ENCODE measurements around the gene CASZ1. TPM values are rescaled to one million over a fixed set of nuclear protein-coding genes. Genes with fewer than 3 reads are reported as not detected.

Gene CASZ1
- total RNA-seq, 1 donor from 2014 or later, result 4.0 TPM

- TF ChIP-seq EZH2 (IDR thresholded peaks at IDR 0.05; ENCODE audit: insufficient read depth, low read length), result no peak
- H3K27ac Mint-ChIP-seq (ENCODE audit: unreplicated experiment), result no peak overlapping the region
- FAIRE-seq, result no peak
Measured at GRCh38 chr1:10681296-10682107, 114.9 kb downstream of the CASZ1 start.

GRCh38 chr1:10680487-10680886, 116.0 kb downstream of the CASZ1 start:
- H3K4me3 Mint-ChIP-seq (ENCODE audit: unreplicated experiment), result no peak overlapping the region
- no peak for FAIRE-seq
- H3K27ac Mint-ChIP-seq (ENCODE audit: unreplicated experiment), result no peak overlapping the region
- no peak overlapping the region for H3K9ac ChIP-seq (ENCODE audit: low read length)
- no peaks in the 10 kb centered on the region for H3K36me3 Mint-ChIP-seq (ENCODE audit: low read depth, unreplicated experiment)
- H3K4me1 Mint-ChIP-seq (ENCODE audit: low read depth, unreplicated experiment), result peaks cover 16% of the 10 kb centered on the region
- no peaks in the 10 kb centered on the region for H3K79me2 ChIP-seq (ENCODE audit: insufficient read depth, low read length)
- no peaks in the 10 kb centered on the region for H3K4me1 ChIP-seq (ENCODE audit: insufficient read depth, low read length)
- H3K27me3 ChIP-seq (ENCODE audit: insufficient read depth, low read length), result no peaks in the 10 kb centered on the region
- no peaks in the 10 kb centered on the region for H3K36me3 ChIP-seq (ENCODE audit: insufficient read depth, low read length)
- no peak for DNase-seq (ENCODE audit: low read depth)
- no peak overlapping the region for H3K27ac ChIP-seq (ENCODE audit: low read depth, low read length)
- no peak for TF ChIP-seq CTCF (IDR thresholded peaks at IDR 0.05; ENCODE audit: insufficient read depth, low read depth, low read length)
- no peak for TF ChIP-seq EZH2 (IDR thresholded peaks at IDR 0.05; ENCODE audit: insufficient read depth, low read length)
- H3K27me3 Mint-ChIP-seq (ENCODE audit: low read depth, unreplicated experiment), result peaks cover 23% of the 10 kb centered on the region
- H4K20me1 ChIP-seq (ENCODE audit: insufficient read depth, low read length), result no peaks in the 10 kb centered on the region
- no peaks in the 10 kb centered on the region for H3K9me3 Mint-ChIP-seq (ENCODE audit: unreplicated experiment)
- H3K9me3 ChIP-seq (ENCODE audit: insufficient read depth, low read depth, low read length), result no peaks in the 10 kb centered on the region
- no peak overlapping the region for H2AFZ ChIP-seq (ENCODE audit: low read depth, low read length)
- no peak overlapping the region for H3K4me2 ChIP-seq (ENCODE audit: low read length)
- H3K4me3 ChIP-seq (ENCODE audit: insufficient read depth, low read depth, low read length), result no peak overlapping the region

More at GRCh38 chr1:10681296-10682107, 114.9 kb downstream of the CASZ1 start:
- Histone ChIP-seq H3K4me2 (ENCODE audit: low read length) (no peak overlapping the region), H3K79me2 (ENCODE audit: insufficient read depth, low read length) (no peaks in the 10 kb centered on the region), H2AFZ (ENCODE audit: low read depth, low read length) (no peak overlapping the region), H3K4me3 (ENCODE audit: insufficient read depth, low read depth, low read length) (no peak overlapping the region), H3K27ac (ENCODE audit: low read depth, low read length) (no peak overlapping the region), H3K27me3 (ENCODE audit: insufficient read depth, low read length) (no peaks in the 10 kb centered on the region), H3K9ac (ENCODE audit: low read length) (no peak overlapping the region), H3K9me3 (ENCODE audit: insufficient read depth, low read depth, low read length) (no peaks in the 10 kb centered on the region), H3K36me3 (ENCODE audit: insufficient read depth, low read length) (no peaks in the 10 kb centered on the region), H4K20me1 (ENCODE audit: insufficient read depth, low read length) (no peaks in the 10 kb centered on the region), H3K4me1 (ENCODE audit: insufficient read depth, low read length) (peaks cover 8% of the 10 kb centered on the region)
- H3K9me3 Mint-ChIP-seq (ENCODE audit: unreplicated experiment), result no peaks in the 10 kb centered on the region
- DNase-seq (ENCODE audit: low read depth), result no peak
- peaks cover 22% of the 10 kb centered on the region for H3K27me3 Mint-ChIP-seq (ENCODE audit: low read depth, unreplicated experiment)
- H3K4me3 Mint-ChIP-seq (ENCODE audit: unreplicated experiment), result no peak overlapping the region
- no peaks in the 10 kb centered on the region for H3K36me3 Mint-ChIP-seq (ENCODE audit: low read depth, unreplicated experiment)
- H3K4me1 Mint-ChIP-seq (ENCODE audit: low read depth, unreplicated experiment), result peaks cover 21% of the 10 kb centered on the region

- Histone ChIP-seq H3K27me3 (ENCODE audit: insufficient read depth, low read length) (no peaks in the 10 kb centered on the region), H3K4me2 (ENCODE audit: low read length) (no peak overlapping the region), H3K4me3 (ENCODE audit: insufficient read depth, low read depth, low read length) (no peak overlapping the region), H3K36me3 (ENCODE audit: insufficient read depth, low read length) (no peaks in the 10 kb centered on the region), H3K79me2 (ENCODE audit: insufficient read depth, low read length) (no peaks in the 10 kb centered on the region), H2AFZ (ENCODE audit: low read depth, low read length) (no peak overlapping the region), H3K9ac (ENCODE audit: low read length) (no peak overlapping the region), H4K20me1 (ENCODE audit: insufficient read depth, low read length) (no peaks in the 10 kb centered on the region), H3K9me3 (ENCODE audit: insufficient read depth, low read depth, low read length) (no peaks in the 10 kb centered on the region), H3K4me1 (ENCODE audit: insufficient read depth, low read length) (no peaks in the 10 kb centered on the region), H3K27ac (ENCODE audit: low read depth, low read length) (no peak overlapping the region)
- H3K9me3 Mint-ChIP-seq (ENCODE audit: unreplicated experiment), result no peaks in the 10 kb centered on the region
- H3K27ac Mint-ChIP-seq (ENCODE audit: unreplicated experiment), result no peak overlapping the region
- FAIRE-seq (no peak), DNase-seq (ENCODE audit: low read depth) (peak; percentile 76)
- no peaks in the 10 kb centered on the region for H3K36me3 Mint-ChIP-seq (ENCODE audit: low read depth, unreplicated experiment)
- TF ChIP-seq CTCF (IDR thresholded peaks at IDR 0.05; ENCODE audit: insufficient read depth, low read depth, low read length) (no peak), EZH2 (IDR thresholded peaks at IDR 0.05; ENCODE audit: insufficient read depth, low read length) (no peak)
- H3K4me3 Mint-ChIP-seq (ENCODE audit: unreplicated experiment), result no peak overlapping the region
- H3K27me3 Mint-ChIP-seq (ENCODE audit: low read depth, unreplicated experiment), result peaks cover 23% of the 10 kb centered on the region
- peaks cover 16% of the 10 kb centered on the region for H3K4me1 Mint-ChIP-seq (ENCODE audit: low read depth, unreplicated experiment)
Measured at GRCh38 chr1:10679496-10680220, 116.8 kb downstream of the CASZ1 start.
